Naive thymus-derived CD8-positive, alpha-beta T cell (primary cell): ENCODE data around the gene ADGRV1. TPM values are rescaled to one million over a fixed set of nuclear protein-coding genes. Genes with fewer than 3 reads are reported as not detected.

Source experiments
- ATAC-seq, 2 donors: fragments of 150-1000 bp; cut with Tn5 transposase in 1 of 2; sonication (Bioruptor Pico), chemical (Tn5 transposase) in 1 of 2; 1 replicate in 1 of 2; 2 replicates in 1 of 2; pipeline ENCODE4 v1.10.0; 2021; ENCODE audit warnings: mild to moderate bottlenecking in 2 of 2, moderate library complexity in 2 of 2
- POLR2A ChIA-PET: fragments of 350-600 bp; sonication (Branson Sonifier 250); formaldehyde crosslinking; loops from one replicate; lab custom pipeline; 2021; ENCODE audit warnings: antibody characterized with exemption; lab: Charles Lee
- DNase-seq, 10 donors: peaks; one replicate each; pipeline versions ENCODE4 v3.0.0 to v3.0.0-alpha.2; 2020 to 2022
- H3K27ac Mint-ChIP-seq, 10 donors: one replicate each; pipeline ENCODE4 v1.8.0; 2020 to 2022; ENCODE audit warnings: mild to moderate bottlenecking in 10 of 10, mixed read lengths in 10 of 10, moderate library complexity in 4 of 10, inconsistent platforms in 1 of 10
- H3K27me3 Mint-ChIP-seq, 5 donors: one replicate each; pipeline ENCODE4 v1.8.0; 2021 to 2022; ENCODE audit warnings: mixed read lengths in 5 of 5
- H3K36me3 Mint-ChIP-seq, 3 donors: one replicate each; pipeline ENCODE4 v1.8.0; 2020 to 2022; ENCODE audit warnings: mixed read lengths in 3 of 3, mild to moderate bottlenecking in 2 of 3, inconsistent platforms in 1 of 3
- H3K4me1 Mint-ChIP-seq, 4 donors: one replicate each; pipeline ENCODE4 v1.8.0; 2021 to 2022; ENCODE audit warnings: mixed read lengths in 4 of 4
- H3K4me3 Mint-ChIP-seq, 10 donors: one replicate each; pipeline ENCODE4 v1.8.0; 2020 to 2022; ENCODE audit warnings: mild to moderate bottlenecking in 10 of 10, mixed read lengths in 10 of 10, moderate library complexity in 6 of 10, inconsistent platforms in 1 of 10
- H3K9me3 Mint-ChIP-seq, 9 donors: one replicate each; pipeline ENCODE4 v1.8.0; 2020 to 2022; ENCODE audit warnings: mixed read lengths in 9 of 9, mild to moderate bottlenecking in 3 of 9, inconsistent platforms in 1 of 9, moderate library complexity in 1 of 9
- polyA plus RNA-seq, 3 donors: library from polyadenylated mRNA; unstranded; fragments of 300-500 nt; fragmentation: Illumina TruSeq; gene quantifications; one replicate each; pipeline ENCODE4 v1.2.3, GENCODE V29; 2021
- total RNA-seq, 8 experiments: library from RNA in 2 of 8; stranded (reverse) in 2 of 8; gene quantifications; one replicate each; pipeline ENCODE4 v1.2.3 and lab custom pipeline; 2021 to 2026

The ADGRV1 gene
- total and polyA plus RNA-seq, 5 experiments from 2014 or later, result 0.08 to 0.37 (median 0.13) TPM; not detected in 2

- H3K9me3 Mint-ChIP-seq, result no peaks in the 10 kb centered on the region
- no peaks in the 10 kb centered on the region for H3K36me3 Mint-ChIP-seq
- DNase-seq, result no peak
- POLR2A ChIA-PET, result interaction anchor here (0.9 kb wide), 1 partner anchor 10 kb away, joined by 3 read pairs; no protein-coding TSS in a partner anchor
- ATAC-seq, result no peak
- no peak overlapping the region for H3K27ac Mint-ChIP-seq
- H3K4me3 Mint-ChIP-seq, result no peak overlapping the region
- H3K4me1 Mint-ChIP-seq, result peaks cover 15 to 37% (median 28%) of the 10 kb centered on the region in 4 donors
- peaks cover 0 to 5% (median 3%) of the 10 kb centered on the region in 5 donors for H3K27me3 Mint-ChIP-seq
These were observed 316.9 kb downstream of the ADGRV1 start for GRCh38 chr5:90875456-90875855.

GRCh38 chr5:90876366-90876765, 317.8 kb downstream of the ADGRV1 start:
- Mint-ChIP-seq H3K36me3 (no peaks in the 10 kb centered on the region), H3K27ac (no peak overlapping the region), H3K4me1 (peaks cover 15 to 33% (median 25%) of the 10 kb centered on the region in 4 donors), H3K27me3 (peaks cover 0 to 5% (median 3%) of the 10 kb centered on the region in 5 donors), H3K9me3 (no peaks in the 10 kb centered on the region), H3K4me3 (no peak overlapping the region)
- ATAC-seq (no peak), DNase-seq (no peak)
- POLR2A ChIA-PET, result no interaction called here

- no peak for DNase-seq
- ATAC-seq, result no peak
- H3K9me3 Mint-ChIP-seq, result no peaks in the 10 kb centered on the region
- H3K4me1 Mint-ChIP-seq, result peaks cover 12 to 29% (median 21%) of the 10 kb centered on the region in 4 donors
- no peak overlapping the region for H3K4me3 Mint-ChIP-seq
- H3K27ac Mint-ChIP-seq, result peak overlapping the region in 1 of 10 donors; percentile 23
- POLR2A ChIA-PET, result interaction anchor here (0.8 kb wide), 1 partner anchor 9 kb away, joined by 3 read pairs; no protein-coding TSS in a partner anchor
- H3K27me3 Mint-ChIP-seq, result peaks cover 0 to 5% (median 3%) of the 10 kb centered on the region in 5 donors
- H3K36me3 Mint-ChIP-seq, result no peaks in the 10 kb centered on the region
These were observed 318.5 kb downstream of the ADGRV1 start for GRCh38 chr5:90877049-90877448.

GRCh38 chr5:90878081-90878480, 319.5 kb downstream of the ADGRV1 start:
- Mint-ChIP-seq H3K4me1 (peaks cover 6 to 19% (median 14%) of the 10 kb centered on the region in 4 donors), H3K9me3 (no peaks in the 10 kb centered on the region), H3K27me3 (peaks cover 0 to 5% (median 3%) of the 10 kb centered on the region in 5 donors), H3K27ac (no peak overlapping the region), H3K36me3 (no peaks in the 10 kb centered on the region), H3K4me3 (no peak overlapping the region)
- no peak for ATAC-seq
- DNase-seq, result no peak
- POLR2A ChIA-PET, result no interaction called here

- Mint-ChIP-seq H3K27ac (no peak overlapping the region), H3K4me3 (no peak overlapping the region), H3K4me1 (peaks cover 7 to 14% (median 8%) of the 10 kb centered on the region in 4 donors), H3K27me3 (peaks cover 4 to 7% (median 4%) of the 10 kb centered on the region in 5 donors), H3K9me3 (no peaks in the 10 kb centered on the region), H3K36me3 (no peaks in the 10 kb centered on the region)
- POLR2A ChIA-PET, result no interaction called here
- DNase-seq (no peak), ATAC-seq (no peak)
These were observed 320.1 kb downstream of the ADGRV1 start for GRCh38 chr5:90878549-90879196.

GRCh38 chr5:90881626-90882150, 323.1 kb downstream of the ADGRV1 start:
- no peaks in the 10 kb centered on the region for H3K9me3 Mint-ChIP-seq
- ATAC-seq (no peak), DNase-seq (no peak)
- H3K36me3 Mint-ChIP-seq, result no peaks in the 10 kb centered on the region
- no peak overlapping the region for H3K27ac Mint-ChIP-seq
- no peak overlapping the region for H3K4me3 Mint-ChIP-seq
- peaks cover 0 to 2% (median 0%) of the 10 kb centered on the region in 4 donors for H3K4me1 Mint-ChIP-seq
- peaks cover 4 to 17% (median 10%) of the 10 kb centered on the region in 5 donors for H3K27me3 Mint-ChIP-seq
- POLR2A ChIA-PET, result no interaction called here

GRCh38 chr5:90882448-90882847, 323.9 kb downstream of the ADGRV1 start:
- no peaks in the 10 kb centered on the region for H3K36me3 Mint-ChIP-seq
- ATAC-seq, result no peak
- no peak overlapping the region for H3K4me3 Mint-ChIP-seq
- POLR2A ChIA-PET, result no interaction called here
- peaks cover 5 to 25% (median 13%) of the 10 kb centered on the region in 5 donors for H3K27me3 Mint-ChIP-seq
- peaks cover 0 to 2% (median 0%) of the 10 kb centered on the region in 4 donors for H3K4me1 Mint-ChIP-seq
- no peaks in the 10 kb centered on the region for H3K9me3 Mint-ChIP-seq
- no peak for DNase-seq
- no peak overlapping the region for H3K27ac Mint-ChIP-seq

- Mint-ChIP-seq H3K36me3 (no peaks in the 10 kb centered on the region), H3K9me3 (no peaks in the 10 kb centered on the region), H3K4me3 (no peak overlapping the region), H3K27ac (no peak overlapping the region), H3K27me3 (peaks cover 3 to 26% (median 8%) of the 10 kb centered on the region in 5 donors), H3K4me1 (peaks cover 0 to 2% (median 0%) of the 10 kb centered on the region in 4 donors)
- DNase-seq, result no peak
- POLR2A ChIA-PET, result interaction anchor here (0.8 kb wide), 1 partner anchor 10 kb away, joined by 3 read pairs; no protein-coding TSS in a partner anchor
- ATAC-seq, result no peak
These were observed 326.7 kb downstream of the ADGRV1 start for GRCh38 chr5:90885180-90885868.

- POLR2A ChIA-PET, result interaction anchor here (0.5 to 1.2 kb wide), 3 partner anchors 9 to 1833 kb away, joined by 3 to 9 read pairs (median 3); no protein-coding TSS in a partner anchor
- H3K4me1 Mint-ChIP-seq, result peaks cover 0 to 2% (median 0%) of the 10 kb centered on the region in 4 donors
- no peaks in the 10 kb centered on the region for H3K36me3 Mint-ChIP-seq
- peaks cover 3 to 26% (median 8%) of the 10 kb centered on the region in 5 donors for H3K27me3 Mint-ChIP-seq
- no peak for DNase-seq
- ATAC-seq, result no peak
- no peak overlapping the region for H3K4me3 Mint-ChIP-seq
- no peaks in the 10 kb centered on the region for H3K9me3 Mint-ChIP-seq
- no peak overlapping the region for H3K27ac Mint-ChIP-seq
These were observed 327.8 kb downstream of the ADGRV1 start for GRCh38 chr5:90886381-90886780.

- POLR2A ChIA-PET, result no interaction called here
- Mint-ChIP-seq H3K4me3 (no peak overlapping the region), H3K36me3 (no peaks in the 10 kb centered on the region), H3K27ac (no peak overlapping the region), H3K9me3 (no peaks in the 10 kb centered on the region), H3K4me1 (no peaks in the 10 kb centered on the region), H3K27me3 (peaks cover 1 to 22% (median 8%) of the 10 kb centered on the region in 5 donors)
- ATAC-seq, result no peak
- DNase-seq, result no peak
These were observed 330.1 kb downstream of the ADGRV1 start for GRCh38 chr5:90888511-90889324.

- H3K4me1 Mint-ChIP-seq, result no peaks in the 10 kb centered on the region
- ATAC-seq (no peak), DNase-seq (no peak)
- no peak overlapping the region for H3K4me3 Mint-ChIP-seq
- POLR2A ChIA-PET, result no interaction called here
- H3K27ac Mint-ChIP-seq, result no peak overlapping the region
- H3K27me3 Mint-ChIP-seq, result peaks cover 1 to 17% (median 8%) of the 10 kb centered on the region in 5 donors
- H3K9me3 Mint-ChIP-seq, result no peaks in the 10 kb centered on the region
- no peaks in the 10 kb centered on the region for H3K36me3 Mint-ChIP-seq
These were observed 330.7 kb downstream of the ADGRV1 start for GRCh38 chr5:90889325-90889600.

GRCh38 chr5:90890180-90890579, 331.6 kb downstream of the ADGRV1 start:
- H3K4me1 Mint-ChIP-seq, result no peaks in the 10 kb centered on the region
- no peaks in the 10 kb centered on the region for H3K36me3 Mint-ChIP-seq
- DNase-seq (no peak), ATAC-seq (no peak)
- H3K27ac Mint-ChIP-seq, result no peak overlapping the region
- H3K9me3 Mint-ChIP-seq, result no peaks in the 10 kb centered on the region
- POLR2A ChIA-PET, result no interaction called here
- H3K27me3 Mint-ChIP-seq, result peaks cover 1 to 16% (median 8%) of the 10 kb centered on the region in 5 donors
- no peak overlapping the region for H3K4me3 Mint-ChIP-seq
